GM21526 (cell line): Measurements from ENCODE around the gene LY6G6C.
A peak's percentile ranks its signal among the peaks of the same experiment; 100 is the strongest.
"Not testable (repeated sequence)": the region's sequence is repeated elsewhere in the genome, so short reads cannot be mapped to it uniquely, and the experiment has no call there.

Experiments used
- ATAC-seq: cut with Tn5 transposase; IDR thresholded peaks from one replicate; pipeline ENCODE4 v1.9.1; 2021; ENCODE audit warnings: moderate library complexity; ENCODE audit not compliant: unreplicated experiment, low FRiP score

Gene LY6G6C

DNA sequence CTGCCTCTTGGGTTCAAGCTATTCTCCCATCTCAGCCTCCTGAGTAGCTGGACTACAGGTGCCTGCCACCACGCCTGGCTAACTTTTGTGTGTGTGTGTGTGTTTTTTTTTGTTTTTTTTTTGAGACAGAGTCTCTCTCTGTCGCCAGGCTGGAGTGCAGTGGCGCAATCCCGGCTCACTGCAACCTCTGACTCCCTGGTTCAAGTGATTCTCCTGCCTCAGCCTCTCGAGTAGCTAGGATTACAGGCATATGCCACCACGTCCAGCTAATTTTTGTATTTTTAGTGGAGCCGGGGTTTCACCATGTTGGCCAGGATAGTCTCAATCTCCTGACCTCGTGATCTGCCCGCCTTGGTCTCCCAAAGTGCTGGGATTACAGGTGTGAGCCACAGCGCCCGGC, 12.4 kb downstream of the LY6G6C start:
- ATAC-seq = not testable (repeated sequence)

DNA sequence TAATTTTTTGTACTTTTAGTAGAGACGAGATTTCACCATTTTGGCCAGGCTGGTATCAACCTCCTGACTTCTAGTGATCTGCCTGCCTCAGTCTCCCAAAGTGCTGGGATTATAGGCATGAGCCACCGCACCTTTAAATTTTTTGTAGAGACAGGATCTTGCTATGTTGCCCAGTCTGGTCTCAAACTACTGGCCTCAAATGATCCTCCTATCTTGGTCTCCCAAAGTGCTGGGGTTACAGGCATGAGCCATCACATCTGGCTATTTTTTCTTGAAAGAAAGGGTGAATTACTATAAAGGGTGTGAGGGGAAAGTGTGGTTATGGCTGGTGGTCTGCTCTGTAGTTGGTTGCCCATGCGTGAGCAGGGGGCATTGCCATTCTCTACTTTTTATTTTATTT, 13.3 kb downstream of the LY6G6C start:
- ATAC-seq = no peak

DNA sequence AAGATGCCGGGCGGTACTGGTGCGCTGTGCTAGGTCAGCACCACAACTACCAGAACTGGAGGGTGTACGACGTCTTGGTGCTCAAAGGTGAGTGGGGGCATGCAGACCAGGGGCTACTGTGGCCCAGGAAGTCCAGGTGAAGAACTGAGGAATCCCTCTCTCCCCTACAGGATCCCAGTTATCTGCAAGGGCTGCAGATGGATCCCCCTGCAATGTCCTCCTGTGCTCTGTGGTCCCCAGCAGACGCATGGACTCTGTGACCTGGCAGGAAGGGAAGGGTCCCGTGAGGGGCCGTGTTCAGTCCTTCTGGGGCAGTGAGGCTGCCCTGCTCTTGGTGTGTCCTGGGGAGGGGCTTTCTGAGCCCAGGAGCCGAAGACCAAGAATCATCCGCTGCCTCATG, 13.8 kb downstream of the LY6G6C start:
- ATAC-seq = no peak

DNA sequence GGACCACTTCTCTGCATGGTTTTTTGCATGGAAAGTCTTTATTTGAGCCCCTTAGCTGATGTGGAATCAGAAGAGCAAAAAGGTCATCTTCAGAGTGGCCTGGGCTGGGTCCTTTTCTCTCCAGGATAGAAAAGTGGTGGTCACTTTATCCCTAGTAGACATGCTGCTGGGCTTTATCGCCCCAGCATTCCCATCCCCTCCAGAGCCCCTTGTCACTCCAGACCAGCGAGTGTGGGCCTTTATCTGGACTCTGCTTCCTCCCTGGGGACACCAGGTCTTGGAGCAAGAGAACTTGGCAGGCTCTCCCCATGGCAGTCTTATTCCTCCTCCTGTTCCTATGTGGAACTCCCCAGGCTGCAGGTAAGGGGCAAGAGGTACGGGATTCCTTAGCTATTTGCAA, 14.9 kb downstream of the LY6G6C start, which contains the start of gene LY6G6F:
TSS of gene LY6G6F (plus strand) at position 268 of the 400 bp plus-strand sequence. CDS start at position 309, 41 bp downstream.
- no peak for ATAC-seq

DNA sequence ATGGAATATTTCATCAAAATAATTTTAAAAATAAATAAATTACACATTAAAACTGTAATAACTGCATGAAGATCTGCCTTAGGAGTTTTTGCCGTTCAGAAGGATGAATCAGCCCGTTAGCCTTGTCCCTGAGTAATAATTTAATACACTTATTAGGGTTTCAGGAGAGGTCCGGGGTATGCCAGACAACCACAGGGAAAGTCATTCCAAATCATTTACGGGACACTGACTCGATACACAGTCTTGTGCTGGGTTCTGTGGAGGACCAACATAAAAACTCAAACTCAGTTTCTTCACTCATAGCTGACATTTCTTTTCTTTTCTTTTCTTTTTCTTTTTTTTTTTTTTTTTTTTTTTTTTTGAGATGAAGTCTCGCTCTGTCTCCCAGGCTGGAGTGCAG, 15.6 kb downstream of the LY6G6C start:
- no peak for ATAC-seq

DNA sequence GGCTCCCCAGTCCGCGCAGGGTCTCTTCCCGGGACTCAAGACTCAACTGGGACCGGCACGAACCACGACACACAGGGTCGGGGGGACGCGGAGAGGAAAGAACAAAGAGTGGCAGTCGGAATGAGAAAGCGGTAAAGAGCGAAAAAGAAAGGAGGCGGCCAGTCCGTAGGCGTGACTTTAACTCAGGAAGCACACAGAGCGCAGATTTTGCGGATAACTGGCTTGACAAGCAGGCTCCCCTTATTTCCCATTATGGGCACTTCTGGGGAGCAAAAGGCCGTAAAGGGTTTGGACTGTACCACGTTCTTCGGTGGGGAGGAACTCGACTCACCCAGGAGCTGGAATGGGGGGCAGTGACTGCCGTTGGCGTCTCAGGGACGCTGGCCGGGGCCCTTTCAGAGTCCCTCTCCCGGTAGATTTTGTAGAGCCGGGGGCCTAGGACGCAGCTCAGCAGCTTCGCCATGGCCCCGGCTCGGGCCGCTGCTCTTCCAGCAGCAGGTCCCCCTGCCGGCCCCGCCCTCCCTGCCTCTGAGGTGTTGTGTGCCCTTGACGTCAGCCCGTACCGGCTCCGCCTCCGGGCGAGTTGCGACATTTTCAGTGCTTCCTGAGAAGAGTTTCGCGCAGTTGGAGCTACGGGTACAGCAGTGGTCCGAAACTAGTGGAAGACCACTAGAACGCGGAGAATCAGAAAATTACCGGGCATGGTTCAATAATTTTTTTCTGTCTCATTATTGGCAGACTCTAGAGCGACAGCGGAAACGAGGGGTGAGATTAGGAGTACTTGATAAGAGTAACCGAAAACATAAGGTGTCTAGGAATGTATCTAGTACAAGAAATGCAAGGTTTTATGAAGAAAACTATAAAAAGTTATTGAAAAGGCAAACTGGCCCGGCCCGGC, 18.5 kb downstream of the LY6G6C start, which contains the start of gene ABHD16A:
TSS of gene ABHD16A (minus strand) at position 506 of the 898 bp plus-strand sequence. CDS start at position 463, 43 bp downstream.
- ATAC-seq = peak; percentile 71

DNA sequence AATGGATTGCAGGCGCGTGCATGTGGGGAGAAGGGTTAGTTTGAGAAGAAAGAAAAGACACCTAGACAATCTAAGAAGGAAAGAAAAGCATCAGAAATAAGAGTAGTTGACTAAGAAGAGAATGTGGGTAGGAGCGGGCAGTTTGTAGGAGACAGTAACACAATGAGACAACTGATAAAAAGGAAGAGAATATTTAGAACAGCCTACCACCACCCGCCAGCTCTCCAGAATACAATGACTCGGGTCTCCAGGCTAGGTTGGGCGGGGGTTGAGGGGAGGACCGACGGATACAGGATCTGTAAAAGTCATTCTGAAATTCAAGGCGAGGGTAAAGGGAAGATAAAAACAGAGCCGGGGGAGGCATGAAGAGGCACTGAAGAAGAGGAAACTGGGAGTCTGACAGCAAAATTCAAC, 19.1 kb downstream of the LY6G6C start:
- no peak for ATAC-seq

DNA sequence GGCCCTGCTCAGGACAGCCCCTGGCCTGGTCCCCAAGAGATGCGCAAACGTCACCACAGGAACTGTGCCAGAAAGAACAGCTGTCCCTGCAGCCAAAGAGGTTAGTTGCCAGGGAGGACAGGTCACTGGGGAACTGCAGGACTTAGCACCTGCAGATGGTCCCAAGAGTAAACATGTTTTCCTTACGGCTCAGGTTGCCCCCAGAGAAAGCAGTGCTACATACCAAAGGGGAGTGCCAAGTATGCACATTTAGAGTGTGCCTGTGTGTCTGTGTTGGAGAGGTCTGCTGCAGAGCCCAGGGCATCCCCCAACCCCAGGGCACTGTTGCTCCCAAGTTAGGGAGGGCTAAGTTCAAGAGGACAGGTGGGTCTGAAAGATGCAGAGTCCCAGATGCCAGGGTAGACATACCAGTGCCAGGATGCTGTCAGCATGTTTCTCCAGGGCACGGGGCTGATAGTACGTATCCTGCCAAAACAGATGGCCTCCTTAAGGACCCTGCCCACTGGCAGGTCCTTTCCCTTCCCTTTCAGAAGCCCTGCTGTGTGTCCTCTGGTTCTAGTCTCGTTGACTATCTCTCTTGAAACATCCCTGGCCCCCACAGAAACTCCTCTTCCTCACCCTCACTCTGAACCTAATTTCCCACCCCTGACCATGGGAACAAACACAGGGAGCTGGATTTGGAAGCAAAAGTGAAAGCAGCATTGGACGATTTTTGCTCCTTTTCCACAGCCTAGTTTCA, 19.7 kb downstream of the LY6G6C start:
- ATAC-seq = no peak

DNA sequence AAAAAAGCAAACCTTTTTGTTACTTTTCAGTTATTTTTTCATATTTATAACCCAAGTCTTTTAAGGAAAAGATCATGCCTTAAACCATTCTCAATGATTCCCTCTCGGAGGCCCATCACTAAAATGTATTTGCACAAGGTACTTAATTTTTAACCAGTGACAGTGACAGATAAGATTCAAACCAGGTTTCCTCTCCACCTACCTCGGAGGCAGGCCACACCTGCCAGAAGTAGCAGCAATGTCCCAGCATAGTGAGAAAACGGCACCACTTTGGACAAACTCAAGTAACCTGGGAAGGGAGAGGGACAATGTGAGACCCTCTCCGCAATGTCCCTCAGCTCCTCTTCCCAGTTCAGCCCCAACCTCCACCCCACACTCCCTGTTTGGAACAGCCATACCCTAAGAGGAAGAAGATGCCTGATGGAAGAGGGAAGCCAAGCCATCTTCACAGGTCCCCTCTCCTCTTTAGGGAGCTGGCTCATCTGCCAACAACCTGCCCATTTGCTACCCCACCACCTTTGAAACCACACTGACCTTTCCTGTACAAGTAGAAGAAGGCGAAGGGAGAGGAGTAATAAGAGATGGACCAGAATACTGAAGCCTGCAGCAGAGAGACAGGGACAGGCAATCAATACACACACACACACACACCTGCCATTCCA, 20.7 kb downstream of the LY6G6C start:
- ATAC-seq = no peak

DNA sequence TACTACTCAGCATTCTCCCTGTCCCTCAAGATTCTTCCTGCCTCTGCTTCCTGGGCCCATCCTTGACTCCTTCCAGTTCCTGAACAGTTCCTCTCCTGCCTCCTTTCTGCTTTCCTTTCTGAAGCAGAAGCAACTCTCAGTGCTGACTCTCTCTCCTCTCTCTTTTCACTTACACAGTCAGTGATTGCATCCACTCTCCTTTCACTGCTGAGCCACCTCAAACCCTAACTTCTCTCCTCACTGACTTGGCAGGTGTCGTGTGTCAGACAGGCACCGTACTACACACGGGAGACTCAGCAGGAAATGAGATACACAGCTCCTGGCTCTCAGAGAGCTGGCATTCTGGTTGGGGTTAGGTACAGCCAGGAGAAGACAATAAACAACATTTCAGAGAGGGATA, 24.0 kb downstream of the LY6G6C start:
- no peak for ATAC-seq

DNA sequence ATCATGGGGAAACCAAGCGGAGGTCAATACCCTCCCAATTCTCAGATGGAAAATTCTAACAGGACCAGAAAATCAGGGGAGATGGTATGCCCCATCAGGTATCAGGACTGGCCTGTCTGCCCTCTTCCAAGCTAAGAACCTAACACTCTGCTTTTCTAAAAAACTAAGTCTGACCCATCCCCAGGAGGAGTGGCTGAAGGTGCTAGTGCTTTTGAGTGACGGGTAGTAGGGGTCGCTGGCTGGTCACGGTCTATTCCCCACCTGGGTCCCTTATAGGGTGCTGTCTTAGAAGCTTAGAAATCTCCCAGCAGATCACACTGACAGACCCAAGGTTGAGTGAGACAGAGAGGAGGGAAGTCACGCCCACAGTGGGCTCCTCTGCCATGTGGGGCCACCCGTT, 28.0 kb downstream of the LY6G6C start:
- no peak for ATAC-seq

DNA sequence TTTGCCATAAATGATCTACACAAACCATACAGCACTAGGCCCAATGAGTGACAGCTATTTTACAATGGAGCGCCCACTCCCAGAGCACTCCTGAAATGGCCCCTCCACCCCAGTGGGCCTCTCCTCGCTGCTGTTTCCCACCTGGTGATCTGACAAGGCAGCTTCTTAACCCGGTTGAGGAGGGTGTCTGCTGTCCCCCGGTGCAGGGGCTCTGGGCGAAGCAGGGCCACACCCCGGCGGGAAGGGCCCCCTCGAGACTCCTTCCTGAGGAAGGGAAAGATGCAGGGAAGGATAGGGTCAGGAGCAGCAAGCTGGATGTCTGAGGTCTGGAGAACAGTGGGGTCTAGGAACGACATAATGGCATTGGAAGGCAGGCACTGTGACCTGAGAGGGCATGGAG, 28.7 kb downstream of the LY6G6C start:
- no peak for ATAC-seq

DNA sequence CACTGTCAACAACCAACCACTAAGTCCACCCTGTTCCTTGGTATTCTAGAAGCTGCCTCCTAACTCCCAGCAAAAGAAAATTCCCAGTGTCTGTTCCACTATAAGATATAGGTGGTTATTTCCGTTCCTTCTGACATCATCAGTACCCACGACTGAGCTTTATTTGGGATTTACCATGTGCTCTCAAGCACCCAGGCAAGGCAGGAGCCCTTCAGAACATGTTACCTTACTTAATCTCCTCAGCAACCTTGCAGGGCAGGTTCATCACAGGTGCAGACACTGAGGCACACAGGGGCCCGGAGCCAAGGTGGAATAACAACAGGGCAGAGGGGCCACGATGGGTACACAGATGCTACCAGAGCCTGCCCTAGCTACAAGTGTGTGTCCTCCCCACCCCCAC, 29.2 kb downstream of the LY6G6C start:
- no peak for ATAC-seq

DNA sequence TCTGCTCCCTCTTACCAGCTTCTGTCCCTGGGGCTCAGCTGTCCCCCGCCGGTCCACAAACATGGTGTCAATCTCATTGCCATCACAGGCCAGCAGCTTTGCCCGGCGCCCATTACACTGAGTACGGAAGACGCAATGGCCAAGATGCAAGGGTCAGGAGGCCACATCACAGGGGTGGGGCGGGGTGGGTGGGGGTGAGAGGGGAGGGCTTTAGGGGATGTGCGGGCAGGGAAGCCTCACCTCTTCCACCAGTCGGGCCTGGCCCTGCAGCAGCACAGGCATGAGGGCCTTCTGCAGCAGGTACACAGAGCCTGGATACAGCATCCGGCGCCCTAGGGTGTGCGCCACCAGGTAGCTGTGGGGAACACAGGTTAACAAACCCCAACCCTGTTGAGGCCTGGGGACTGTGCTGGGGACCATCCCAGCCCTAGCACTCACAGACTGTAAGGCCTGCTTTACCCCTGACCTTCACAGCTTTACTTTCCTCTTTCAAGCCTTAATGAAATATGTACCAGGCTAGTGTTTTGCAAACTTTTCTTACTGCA, 29.9 kb downstream of the LY6G6C start:
- ATAC-seq = no peak

DNA sequence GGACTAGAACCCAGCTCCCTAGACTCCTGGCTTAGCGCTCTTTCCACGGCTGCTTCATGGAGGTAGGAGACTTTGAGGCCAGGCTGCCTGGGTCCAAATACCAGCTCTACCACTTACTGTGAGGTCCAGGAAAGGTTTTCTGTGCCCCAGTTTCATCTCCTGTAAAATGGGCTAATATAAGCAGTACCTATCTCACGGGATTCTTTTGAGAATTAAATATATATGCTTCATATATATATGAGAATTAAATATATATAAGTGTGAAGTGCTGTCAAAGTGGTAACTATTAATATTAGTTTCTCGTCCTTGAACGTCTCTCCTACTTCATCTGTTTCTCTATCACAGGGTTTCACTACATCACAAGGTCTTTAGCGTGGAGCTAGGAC, 30.5 kb downstream of the LY6G6C start:
- no peak for ATAC-seq

DNA sequence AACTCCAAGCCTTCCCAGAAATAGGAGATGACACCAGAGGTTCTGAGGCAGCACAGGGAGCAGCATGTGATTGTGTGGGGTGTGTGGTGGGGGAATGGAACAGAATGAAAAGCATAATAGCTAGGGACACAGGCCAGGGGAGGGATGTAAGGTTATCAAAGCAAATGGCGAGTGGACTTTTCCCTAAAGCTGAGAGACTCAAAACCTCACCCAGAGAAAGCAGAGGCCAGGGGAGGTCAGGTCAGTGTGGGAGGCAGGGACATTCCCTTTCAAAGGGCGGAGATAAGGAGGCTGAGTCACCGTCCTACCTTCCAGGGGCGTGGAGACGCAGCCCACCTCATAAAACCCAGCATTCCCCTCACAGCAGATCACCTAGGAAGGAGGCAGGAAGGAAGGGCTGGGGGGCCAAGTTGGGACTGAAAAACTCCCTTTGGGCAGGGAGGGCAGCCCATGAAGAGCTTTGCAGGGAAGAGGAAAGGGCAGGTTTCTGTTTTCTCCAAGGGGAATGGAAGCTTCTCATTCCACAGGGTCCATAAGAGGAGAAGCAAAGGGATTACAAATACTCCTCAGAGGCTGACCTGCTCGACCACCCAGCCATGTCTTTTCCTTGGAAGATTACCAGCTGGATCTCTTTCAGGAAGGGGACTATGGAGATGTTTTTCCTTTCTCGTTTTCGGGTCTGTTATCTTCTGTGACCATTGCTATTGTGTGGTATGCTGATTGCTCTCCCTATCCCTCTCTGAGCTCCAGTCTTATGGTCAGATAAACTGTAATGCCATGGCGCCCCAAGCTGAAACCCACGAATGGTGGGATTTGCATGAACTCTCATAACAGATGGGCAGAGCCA, 31.1 kb downstream of the LY6G6C start:
- no peak for ATAC-seq

DNA sequence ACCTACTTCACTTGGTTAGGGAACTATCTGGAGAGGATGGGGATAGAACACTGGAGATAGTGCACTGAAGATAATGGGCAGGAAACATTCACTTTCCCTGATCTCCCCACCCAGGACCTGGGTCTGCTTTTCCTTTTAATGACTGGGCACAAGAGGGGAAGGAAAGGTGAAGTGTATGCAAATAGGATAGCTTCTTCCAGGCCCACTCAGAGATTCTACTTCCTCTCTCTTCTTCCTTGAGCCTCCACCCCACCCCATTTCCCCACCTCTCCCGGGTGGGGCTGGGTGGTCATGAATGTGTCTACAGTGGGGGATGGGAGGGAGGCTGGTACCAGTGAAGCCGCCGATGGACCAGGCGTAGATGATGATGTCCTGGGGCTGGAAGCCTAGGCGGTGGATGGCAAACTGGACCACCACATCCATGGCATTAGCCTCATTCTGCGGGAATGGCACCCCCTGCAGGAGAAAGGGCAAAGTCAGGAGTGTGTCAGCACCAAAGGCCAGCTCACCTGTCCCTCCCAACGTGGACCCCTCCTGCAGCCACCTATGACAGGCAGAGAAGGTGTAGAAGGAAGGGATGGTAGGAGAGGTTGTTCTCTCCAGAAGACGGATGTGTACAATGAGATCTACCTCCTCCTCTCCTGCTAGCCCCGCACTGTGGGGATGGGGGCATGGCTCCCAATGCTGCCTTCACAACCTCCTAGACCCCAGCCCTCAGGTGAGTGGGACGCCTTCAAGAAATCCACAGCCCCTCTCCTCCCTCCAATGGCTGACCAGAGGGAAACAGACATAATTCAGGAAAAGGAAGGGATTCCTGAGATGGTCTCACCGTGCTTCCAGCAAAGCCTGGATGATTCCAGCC, 32.1 kb downstream of the LY6G6C start:
- ATAC-seq = no peak

DNA sequence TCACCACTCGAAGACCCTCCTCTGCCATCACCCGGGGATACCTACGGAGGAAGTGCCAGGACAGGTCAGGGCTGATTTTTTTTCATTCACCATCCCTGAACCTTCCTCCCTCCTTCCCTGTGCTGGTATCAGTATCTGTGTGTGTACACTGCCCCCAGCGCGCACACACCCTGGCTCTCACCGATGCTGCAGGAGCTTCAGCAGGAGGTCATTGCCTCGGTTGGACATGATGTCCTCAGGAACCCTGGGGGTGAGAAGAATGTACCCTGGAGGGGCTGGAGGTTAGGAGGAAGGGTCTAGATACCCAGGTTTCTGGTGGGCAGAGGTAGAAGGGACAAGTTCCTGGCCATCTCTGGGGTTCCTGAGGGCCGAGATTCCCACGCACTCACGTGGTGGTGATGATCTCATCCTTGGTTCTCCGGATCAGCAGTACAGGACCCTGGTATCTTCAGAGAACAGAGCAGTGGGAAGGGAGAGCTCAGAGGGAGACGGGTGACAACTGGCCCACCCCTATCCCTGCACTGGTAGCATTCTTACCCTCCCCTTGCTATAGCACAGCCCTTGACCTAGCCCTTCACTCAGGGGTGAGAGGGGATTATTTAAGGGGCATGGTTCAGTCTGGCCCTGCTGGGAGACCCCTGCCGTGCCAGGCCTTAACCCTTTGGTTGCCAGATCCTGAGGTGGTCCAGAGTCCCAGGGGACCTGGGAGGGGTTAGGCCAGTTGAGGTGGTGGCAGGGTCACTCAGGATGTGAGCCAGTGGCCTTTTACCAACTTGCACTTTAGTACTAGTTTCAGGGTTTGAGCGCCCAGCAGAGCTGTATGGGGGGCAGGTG, 33.5 kb downstream of the LY6G6C start:
- ATAC-seq = no peak
